SK-N-SH treated with all-trans-retinoic acid at 6 μM for 48 hours (cell line): ENCODE results near the gene RAB35.

Experiments
- ATAC-seq: fragments of 200-7000 bp; cut with Tn5 transposase; 3 replicates; pipeline ENCODE4 v1.9.1; 2020; ENCODE audit warnings: mild to moderate bottlenecking, moderate library complexity
- CSDC2 ChIP-seq: fragments of 250-450 bp; sonication (Bioruptor Pico); IDR thresholded peaks from 2 replicates; pipeline ENCODE4 v1.5.0; 2020; ENCODE audit warnings: mild to moderate bottlenecking, moderate library complexity
- ESRRG ChIP-seq: fragments of 250-450 bp; sonication (Bioruptor Pico); IDR thresholded peaks from 2 replicates; pipeline ENCODE4 v1.6.1; 2021; ENCODE audit warnings: mild to moderate bottlenecking
- GLIS3 ChIP-seq: fragments of 250-450 bp; sonication (Bioruptor Pico); IDR thresholded peaks from 2 replicates; pipeline ENCODE4 v1.5.0; 2020; ENCODE audit warnings: mild to moderate bottlenecking, moderate library complexity
- ISL1 ChIP-seq: fragments of 250-450 bp; sonication (Bioruptor Pico); IDR thresholded peaks from 2 replicates; pipeline ENCODE4 v2.1.2; 2022; ENCODE audit warnings: mild to moderate bottlenecking, moderate library complexity
- PPARA ChIP-seq: fragments of 250-450 bp; sonication (Bioruptor Pico); IDR thresholded peaks from 2 replicates; pipeline ENCODE4 v1.5.0; 2020; ENCODE audit warnings: mild to moderate bottlenecking, borderline replicate concordance
- RARB ChIP-seq: fragments of 250-450 bp; sonication (Bioruptor Pico); IDR thresholded peaks from 2 replicates; pipeline ENCODE4 v1.8.0; 2021; ENCODE audit warnings: mild to moderate bottlenecking, moderate library complexity
- SNAI2 ChIP-seq: fragments of 250-450 bp; sonication (Bioruptor Pico); IDR thresholded peaks from 2 replicates; pipeline ENCODE4 v1.5.0; 2020; ENCODE audit warnings: mild to moderate bottlenecking, moderate library complexity
- TCF4 ChIP-seq: fragments of 250-450 bp; sonication (Bioruptor Pico); IDR thresholded peaks from 2 replicates; pipeline ENCODE4 v1.8.0; 2021; ENCODE audit warnings: mild to moderate bottlenecking, moderate library complexity, borderline replicate concordance
- TOX ChIP-seq: fragments of 250-450 bp; sonication (Bioruptor Pico); IDR thresholded peaks from 2 replicates; pipeline ENCODE4 v1.8.0; 2021; ENCODE audit warnings: mild to moderate bottlenecking, moderate library complexity, borderline replicate concordance
- ZFP3 ChIP-seq: fragments of 250-450 bp; sonication (Bioruptor Pico); IDR thresholded peaks from 2 replicates; pipeline ENCODE4 v1.5.0; 2020; ENCODE audit warnings: mild to moderate bottlenecking, moderate library complexity
- ZNF565 ChIP-seq: fragments of 450-650 bp; formaldehyde crosslinking; conservative IDR thresholded peaks from 2 replicates; pipeline ENCODE4 v1.5.0; 2020; ENCODE audit warnings: low read depth, mild to moderate bottlenecking, moderate library complexity
- ZNF70 ChIP-seq: fragments of 450-650 bp; formaldehyde crosslinking; IDR thresholded peaks from 2 replicates; pipeline ENCODE4 v1.5.0; 2020; ENCODE audit warnings: mild to moderate bottlenecking, moderate library complexity
- TF ChIP-seq, protein P1 (sequence below): fragments of 250-450 bp; sonication (Bioruptor Pico); IDR thresholded peaks from 2 replicates; pipeline ENCODE4 v1.8.0; 2020; ENCODE audit warnings: mild to moderate bottlenecking, moderate library complexity, borderline replicate concordance
- TF ChIP-seq, protein P2 (sequence below): fragments of 250-450 bp; sonication (Bioruptor Pico); IDR thresholded peaks from 2 replicates; pipeline ENCODE4 v1.5.1; 2020; ENCODE audit warnings: low read depth, mild to moderate bottlenecking, moderate library complexity
- TF ChIP-seq, protein P3 (sequence below): fragments of 250-450 bp; sonication (Bioruptor Pico); IDR thresholded peaks from 2 replicates; pipeline ENCODE4 v1.5.1; 2021; ENCODE audit warnings: mild to moderate bottlenecking, moderate library complexity
- TF ChIP-seq, protein P4 (sequence below): fragments of 250-450 bp; sonication (Bioruptor Pico); IDR thresholded peaks from 2 replicates; pipeline ENCODE4 v1.8.0; 2021; ENCODE audit warnings: low read depth, mild to moderate bottlenecking, moderate library complexity, borderline replicate concordance
- TF ChIP-seq, protein P5 (sequence below): fragments of 250-450 bp; sonication (Bioruptor Pico); IDR thresholded peaks from 2 replicates; pipeline ENCODE4 v1.5.0; 2020; ENCODE audit warnings: mild to moderate bottlenecking, moderate library complexity

Gene RAB35

DNA sequence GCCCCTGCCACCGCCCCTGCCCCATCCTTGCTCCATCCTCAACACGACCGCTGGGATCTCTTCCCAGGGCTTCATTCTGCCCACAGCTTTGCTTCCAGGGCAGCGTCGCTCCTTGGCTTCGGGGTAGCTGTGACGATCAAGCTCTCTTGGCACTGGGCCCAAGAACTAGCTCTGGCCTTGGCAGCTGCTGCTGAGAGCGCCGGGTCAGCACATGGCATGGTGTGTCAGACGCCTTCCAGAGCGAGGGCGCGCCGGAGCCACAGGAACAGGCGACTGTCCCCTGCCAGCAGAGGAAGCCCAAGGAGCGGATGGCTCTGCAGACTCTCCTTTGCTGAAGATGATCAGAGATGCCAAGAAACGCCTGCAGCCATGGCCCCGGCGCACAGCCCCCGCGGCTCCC lies 15.9 kb downstream of the RAB35 start (continued):
- TF ChIP-seq, protein P1, sequence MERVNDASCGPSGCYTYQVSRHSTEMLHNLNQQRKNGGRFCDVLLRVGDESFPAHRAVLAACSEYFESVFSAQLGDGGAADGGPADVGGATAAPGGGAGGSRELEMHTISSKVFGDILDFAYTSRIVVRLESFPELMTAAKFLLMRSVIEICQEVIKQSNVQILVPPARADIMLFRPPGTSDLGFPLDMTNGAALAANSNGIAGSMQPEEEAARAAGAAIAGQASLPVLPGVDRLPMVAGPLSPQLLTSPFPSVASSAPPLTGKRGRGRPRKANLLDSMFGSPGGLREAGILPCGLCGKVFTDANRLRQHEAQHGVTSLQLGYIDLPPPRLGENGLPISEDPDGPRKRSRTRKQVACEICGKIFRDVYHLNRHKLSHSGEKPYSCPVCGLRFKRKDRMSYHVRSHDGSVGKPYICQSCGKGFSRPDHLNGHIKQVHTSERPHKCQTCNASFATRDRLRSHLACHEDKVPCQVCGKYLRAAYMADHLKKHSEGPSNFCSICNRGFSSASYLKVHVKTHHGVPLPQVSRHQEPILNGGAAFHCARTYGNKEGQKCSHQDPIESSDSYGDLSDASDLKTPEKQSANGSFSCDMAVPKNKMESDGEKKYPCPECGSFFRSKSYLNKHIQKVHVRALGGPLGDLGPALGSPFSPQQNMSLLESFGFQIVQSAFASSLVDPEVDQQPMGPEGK, result no peak
- TF ChIP-seq TCF4 (CRISPR knock-in tag) (no peak; the same call in 1 of the 2 replicates), ZNF565 (CRISPR knock-in tag) (no peak), CSDC2 (no peak)

DNA sequence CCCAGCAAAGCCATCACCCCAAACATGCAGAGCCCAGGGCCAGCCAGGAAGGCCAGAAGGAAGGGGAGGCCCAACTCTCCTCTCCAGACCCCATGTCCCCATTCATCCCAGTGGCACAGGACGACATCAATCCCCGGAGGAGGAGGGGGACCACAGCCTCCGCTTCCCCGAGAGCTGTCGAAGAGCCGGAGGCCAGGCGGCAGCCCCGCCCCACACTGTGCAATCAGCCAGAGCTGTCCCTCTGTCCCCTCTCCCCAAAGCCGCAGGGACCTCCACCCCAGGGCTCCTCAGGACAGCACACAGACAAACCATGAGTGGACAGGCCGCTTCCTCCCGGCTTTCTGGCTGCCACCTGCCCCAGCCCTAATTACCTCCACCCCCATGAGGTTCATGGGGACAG lies 16.8 kb downstream of the RAB35 start:
- no peak for ATAC-seq
- TF ChIP-seq, protein P2, sequence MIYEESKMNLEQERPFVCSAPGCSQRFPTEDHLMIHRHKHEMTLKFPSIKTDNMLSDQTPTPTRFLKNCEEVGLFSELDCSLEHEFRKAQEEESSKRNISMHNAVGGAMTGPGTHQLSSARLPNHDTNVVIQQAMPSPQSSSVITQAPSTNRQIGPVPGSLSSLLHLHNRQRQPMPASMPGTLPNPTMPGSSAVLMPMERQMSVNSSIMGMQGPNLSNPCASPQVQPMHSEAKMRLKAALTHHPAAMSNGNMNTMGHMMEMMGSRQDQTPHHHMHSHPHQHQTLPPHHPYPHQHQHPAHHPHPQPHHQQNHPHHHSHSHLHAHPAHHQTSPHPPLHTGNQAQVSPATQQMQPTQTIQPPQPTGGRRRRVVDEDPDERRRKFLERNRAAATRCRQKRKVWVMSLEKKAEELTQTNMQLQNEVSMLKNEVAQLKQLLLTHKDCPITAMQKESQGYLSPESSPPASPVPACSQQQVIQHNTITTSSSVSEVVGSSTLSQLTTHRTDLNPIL, result no peak
- no peak for TF ChIP-seq TOX (CRISPR knock-in tag)
- no peak for TF ChIP-seq ISL1 (CRISPR knock-in tag)
- no peak for TF ChIP-seq ZNF565 (CRISPR knock-in tag)
- TF ChIP-seq SNAI2, result no peak
- TF ChIP-seq, protein P3, sequence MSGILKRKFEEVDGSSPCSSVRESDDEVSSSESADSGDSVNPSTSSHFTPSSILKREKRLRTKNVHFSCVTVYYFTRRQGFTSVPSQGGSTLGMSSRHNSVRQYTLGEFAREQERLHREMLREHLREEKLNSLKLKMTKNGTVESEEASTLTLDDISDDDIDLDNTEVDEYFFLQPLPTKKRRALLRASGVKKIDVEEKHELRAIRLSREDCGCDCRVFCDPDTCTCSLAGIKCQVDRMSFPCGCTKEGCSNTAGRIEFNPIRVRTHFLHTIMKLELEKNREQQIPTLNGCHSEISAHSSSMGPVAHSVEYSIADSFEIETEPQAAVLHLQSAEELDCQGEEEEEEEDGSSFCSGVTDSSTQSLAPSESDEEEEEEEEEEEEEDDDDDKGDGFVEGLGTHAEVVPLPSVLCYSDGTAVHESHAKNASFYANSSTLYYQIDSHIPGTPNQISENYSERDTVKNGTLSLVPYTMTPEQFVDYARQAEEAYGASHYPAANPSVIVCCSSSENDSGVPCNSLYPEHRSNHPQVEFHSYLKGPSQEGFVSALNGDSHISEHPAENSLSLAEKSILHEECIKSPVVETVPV (CRISPR knock-in tag), result no peak
- no peak for TF ChIP-seq PPARA
- TF ChIP-seq, protein P1, result no peak
- TF ChIP-seq TCF4 (CRISPR knock-in tag), result no peak
- TF ChIP-seq RARB (CRISPR knock-in tag), result no peak
- TF ChIP-seq, protein P4, sequence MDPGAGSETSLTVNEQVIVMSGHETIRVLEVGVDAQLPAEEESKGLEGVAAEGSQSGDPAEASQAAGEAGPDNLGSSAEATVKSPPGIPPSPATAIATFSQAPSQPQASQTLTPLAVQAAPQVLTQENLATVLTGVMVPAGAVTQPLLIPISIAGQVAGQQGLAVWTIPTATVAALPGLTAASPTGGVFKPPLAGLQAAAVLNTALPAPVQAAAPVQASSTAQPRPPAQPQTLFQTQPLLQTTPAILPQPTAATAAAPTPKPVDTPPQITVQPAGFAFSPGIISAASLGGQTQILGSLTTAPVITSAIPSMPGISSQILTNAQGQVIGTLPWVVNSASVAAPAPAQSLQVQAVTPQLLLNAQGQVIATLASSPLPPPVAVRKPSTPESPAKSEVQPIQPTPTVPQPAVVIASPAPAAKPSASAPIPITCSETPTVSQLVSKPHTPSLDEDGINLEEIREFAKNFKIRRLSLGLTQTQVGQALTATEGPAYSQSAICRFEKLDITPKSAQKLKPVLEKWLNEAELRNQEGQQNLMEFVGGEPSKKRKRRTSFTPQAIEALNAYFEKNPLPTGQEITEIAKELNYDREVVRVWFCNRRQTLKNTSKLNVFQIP, result no peak

DNA sequence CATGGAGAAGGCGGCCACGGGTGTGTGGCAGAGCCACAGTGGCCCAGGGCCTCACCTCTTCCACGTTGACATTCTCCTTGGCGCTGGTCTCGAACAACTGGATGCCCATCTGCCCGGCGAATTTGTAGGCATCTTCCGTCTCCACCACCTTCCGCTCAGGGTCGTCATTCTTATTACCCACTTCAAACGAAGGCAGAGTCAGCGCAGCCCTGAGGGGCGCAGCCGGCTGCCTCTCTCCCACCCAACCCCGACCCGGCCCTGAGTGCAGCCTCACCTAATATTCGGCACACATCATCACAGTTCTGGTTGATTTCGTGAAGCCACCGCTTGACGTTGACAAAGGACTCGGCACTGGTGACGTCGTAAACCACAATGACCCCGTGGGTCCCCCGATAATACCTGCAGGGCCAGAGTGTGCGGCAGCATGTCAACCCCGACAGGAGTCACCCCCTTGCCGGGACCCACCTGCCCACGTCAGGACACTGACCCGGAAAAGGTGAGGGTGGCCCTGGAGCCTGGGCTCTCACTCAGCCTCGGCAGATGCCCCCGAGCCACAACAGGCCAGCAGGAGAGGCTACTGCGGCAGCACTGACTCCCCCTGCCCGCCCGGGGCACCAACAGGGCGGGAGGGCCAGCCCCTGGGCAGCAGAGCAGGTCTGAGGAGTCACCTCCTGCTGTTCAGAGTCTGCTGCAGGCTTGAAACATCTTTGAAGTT lies 17.6 kb downstream of the RAB35 start:
- ATAC-seq, result no peak
- TF ChIP-seq, protein P5, sequence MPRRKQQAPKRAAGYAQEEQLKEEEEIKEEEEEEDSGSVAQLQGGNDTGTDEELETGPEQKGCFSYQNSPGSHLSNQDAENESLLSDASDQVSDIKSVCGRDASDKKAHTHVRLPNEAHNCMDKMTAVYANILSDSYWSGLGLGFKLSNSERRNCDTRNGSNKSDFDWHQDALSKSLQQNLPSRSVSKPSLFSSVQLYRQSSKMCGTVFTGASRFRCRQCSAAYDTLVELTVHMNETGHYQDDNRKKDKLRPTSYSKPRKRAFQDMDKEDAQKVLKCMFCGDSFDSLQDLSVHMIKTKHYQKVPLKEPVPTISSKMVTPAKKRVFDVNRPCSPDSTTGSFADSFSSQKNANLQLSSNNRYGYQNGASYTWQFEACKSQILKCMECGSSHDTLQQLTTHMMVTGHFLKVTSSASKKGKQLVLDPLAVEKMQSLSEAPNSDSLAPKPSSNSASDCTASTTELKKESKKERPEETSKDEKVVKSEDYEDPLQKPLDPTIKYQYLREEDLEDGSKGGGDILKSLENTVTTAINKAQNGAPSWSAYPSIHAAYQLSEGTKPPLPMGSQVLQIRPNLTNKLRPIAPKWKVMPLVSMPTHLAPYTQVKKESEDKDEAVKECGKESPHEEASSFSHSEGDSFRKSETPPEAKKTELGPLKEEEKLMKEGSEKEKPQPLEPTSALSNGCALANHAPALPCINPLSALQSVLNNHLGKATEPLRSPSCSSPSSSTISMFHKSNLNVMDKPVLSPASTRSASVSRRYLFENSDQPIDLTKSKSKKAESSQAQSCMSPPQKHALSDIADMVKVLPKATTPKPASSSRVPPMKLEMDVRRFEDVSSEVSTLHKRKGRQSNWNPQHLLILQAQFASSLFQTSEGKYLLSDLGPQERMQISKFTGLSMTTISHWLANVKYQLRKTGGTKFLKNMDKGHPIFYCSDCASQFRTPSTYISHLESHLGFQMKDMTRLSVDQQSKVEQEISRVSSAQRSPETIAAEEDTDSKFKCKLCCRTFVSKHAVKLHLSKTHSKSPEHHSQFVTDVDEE (CRISPR knock-in tag), result no peak
- TF ChIP-seq GLIS3, result no peak

DNA sequence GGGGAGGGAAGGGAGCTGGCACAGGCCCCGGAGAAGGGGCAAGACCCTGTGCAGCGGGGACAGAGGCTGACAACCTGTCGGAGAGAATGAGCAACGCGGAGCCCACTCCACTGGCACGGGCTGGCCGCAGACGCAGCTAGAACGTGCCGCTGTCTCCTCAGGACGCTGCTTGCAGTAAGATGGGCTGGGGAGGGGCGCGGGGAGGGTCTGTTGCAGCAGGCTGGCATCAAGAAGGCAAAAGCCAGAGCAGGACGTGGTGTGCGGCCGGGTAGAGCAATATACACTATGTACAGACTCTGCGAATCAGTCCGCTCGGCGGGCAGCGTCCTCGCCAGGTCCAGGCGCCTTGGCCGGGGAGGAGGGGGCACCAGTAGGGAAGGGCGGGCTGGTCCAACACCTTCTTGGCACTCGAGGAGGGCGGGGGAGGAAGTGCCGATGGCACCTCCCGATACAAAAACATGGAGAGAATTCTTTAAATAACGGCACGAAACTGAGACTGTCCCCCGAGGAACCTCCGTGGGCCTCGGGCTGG lies 19.8 kb downstream of the RAB35 start:
- ATAC-seq, result no peak
- no peak for TF ChIP-seq GLIS3
- no peak for TF ChIP-seq ZFP3 (CRISPR knock-in tag)
- TF ChIP-seq ZNF70 (CRISPR knock-in tag), result no peak
- TF ChIP-seq ESRRG (CRISPR knock-in tag), result no peak
- TF ChIP-seq, protein P2, result no peak
- TF ChIP-seq, protein P1, result no peak
- no peak for TF ChIP-seq TCF4 (CRISPR knock-in tag)
- no peak for TF ChIP-seq RARB (CRISPR knock-in tag)
- TF ChIP-seq PPARA, result no peak
